Esophagus mucosa (tissue), 1 donor: ENCODE measurements around the gene LRRC56. TPM values are rescaled to one million over a fixed set of nuclear protein-coding genes. Genes with fewer than 3 reads are reported as not detected.
"Not testable (repeated sequence)": the region's sequence is repeated elsewhere in the genome, so short reads cannot be mapped to it uniquely, and the experiment has no call there.

ENCODE experiments used
- ATAC-seq: fragments of 200-7000 bp; cut with Tn5 transposase; one replicate; pipeline ENCODE4 v1.9.1; 2020
- total RNA-seq: library from RNA; stranded (reverse); gene quantifications from one replicate; pipeline ENCODE4 v1.2.4, GENCODE V29; 2023
- donor health status: DM: yes; HTN: yes; CAD: no.

LRRC56 gene
- total RNA-seq, 1 donor from 2014 or later = 1.3 TPM

GRCh38 chr11:501683-502287 is 35.5 kb upstream of the LRRC56 start:
- ATAC-seq = no peak

DNA sequence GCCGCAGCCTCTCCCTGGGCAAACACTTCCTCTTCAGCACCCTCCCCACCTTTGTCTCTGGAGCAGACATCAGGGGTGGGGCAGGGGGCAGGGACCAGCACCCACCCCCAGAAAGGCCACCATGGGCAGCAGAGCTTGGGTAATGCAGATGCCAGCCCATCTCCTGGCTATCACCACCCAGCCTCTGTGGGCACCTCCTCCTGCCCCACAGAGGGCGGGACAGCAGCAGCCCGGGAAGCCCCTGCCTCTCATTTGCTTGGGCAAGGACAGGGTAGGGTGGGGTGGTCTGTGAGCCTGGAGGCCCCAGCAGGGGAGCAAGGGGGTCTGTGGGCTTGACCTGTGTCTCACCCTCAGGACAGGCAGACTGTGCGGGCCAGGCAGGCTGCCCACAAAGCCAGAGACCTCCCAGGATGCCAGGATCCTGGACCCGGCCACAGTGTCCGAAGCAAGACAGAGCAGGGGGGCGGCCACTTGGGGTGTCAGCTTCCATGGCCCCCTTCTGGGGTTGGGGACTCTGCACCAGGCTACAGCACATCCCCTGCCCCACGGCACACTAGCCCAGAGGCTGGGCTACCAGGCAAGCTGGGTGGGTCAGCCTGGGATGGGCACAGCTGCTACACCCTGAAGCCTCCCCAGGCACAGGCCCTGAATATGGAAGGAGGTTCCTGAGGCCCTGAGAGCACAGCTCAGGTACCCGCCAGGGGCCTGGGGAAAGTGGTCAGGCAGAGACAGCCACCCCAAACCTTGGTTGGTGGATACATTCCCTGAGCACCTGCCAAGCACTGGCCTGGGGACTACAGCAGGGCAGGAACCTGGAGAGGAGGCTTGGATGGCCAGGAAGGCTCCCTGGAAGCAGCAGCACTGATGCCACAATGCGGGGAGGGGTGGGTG is 34.8 kb upstream of the LRRC56 start:
- no peak for ATAC-seq

- ATAC-seq = no peak
Measured at GRCh38 chr11:503179-503981, 33.9 kb upstream of the LRRC56 start.

DNA sequence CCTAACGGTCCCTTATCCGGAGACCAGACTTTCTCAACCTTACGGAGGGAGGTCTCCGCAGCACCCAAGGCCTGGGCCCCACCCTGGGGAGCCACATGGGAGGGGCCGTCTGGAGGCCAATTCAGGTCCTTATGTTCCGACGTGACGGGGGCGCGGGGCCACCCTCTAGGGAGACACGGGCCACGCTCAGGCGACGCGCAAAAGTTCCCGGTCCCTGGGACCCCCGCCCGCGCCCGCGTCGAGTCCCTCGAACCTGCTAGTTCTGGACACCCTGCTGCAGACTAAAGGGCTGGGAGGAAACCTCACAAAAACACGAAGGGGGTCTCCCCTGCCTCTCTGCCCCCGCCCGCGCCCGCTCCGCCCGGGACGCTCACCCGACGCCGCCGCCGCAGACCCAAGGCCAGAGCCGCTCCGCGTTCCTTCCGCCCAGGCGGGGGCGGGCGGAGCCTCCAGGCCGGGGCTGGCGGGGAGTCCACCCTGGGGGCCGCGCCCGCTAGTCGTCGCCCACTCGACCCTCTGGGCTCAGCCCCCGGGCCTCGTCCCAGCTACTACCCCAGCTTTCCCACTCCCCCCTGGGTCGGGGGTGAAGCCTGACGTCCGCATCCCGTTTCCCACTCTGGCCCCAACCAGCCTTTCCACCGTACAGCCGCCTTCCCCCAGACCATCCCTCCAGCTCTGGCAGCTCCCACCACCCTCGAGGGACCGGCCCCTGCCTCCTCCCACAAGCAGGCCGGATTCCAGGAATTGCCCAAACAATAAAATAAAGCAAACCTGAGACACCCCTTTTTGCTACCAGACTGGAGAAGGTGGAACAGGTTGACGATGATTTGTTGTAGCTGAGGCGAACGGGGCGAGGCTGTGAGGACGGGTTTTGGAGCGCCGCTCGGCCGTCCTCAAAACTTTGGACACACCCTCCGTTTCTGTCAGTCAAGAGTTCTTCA is 33.0 kb upstream of the LRRC56 start:
- ATAC-seq = peak; percentile 10

GRCh38 chr11:504994-505344 is 32.4 kb upstream of the LRRC56 start:
- no peak for ATAC-seq

- peak; percentile 81 for ATAC-seq
Measured at GRCh38 chr11:506238-506994, 30.9 kb upstream of the LRRC56 start.

- ATAC-seq = peak; percentile 93
Measured at GRCh38 chr11:506995-507726, 30.2 kb upstream of the LRRC56 start, which contains the start of gene RNH1. Gene RNH1 (minus strand): TSS chr11:507242. CDS start chr11:502162, 5,080 bp downstream.

GRCh38 chr11:507727-508515 is 29.4 kb upstream of the LRRC56 start:
- no peak for ATAC-seq

- ATAC-seq = no peak
Measured at GRCh38 chr11:508956-509355, 28.4 kb upstream of the LRRC56 start.

GRCh38 chr11:512761-513595 is 24.3 kb upstream of the LRRC56 start:
- no peak for ATAC-seq

- ATAC-seq = peak; percentile 35
Measured at GRCh38 chr11:514606-515005, 22.7 kb upstream of the LRRC56 start.

DNA sequence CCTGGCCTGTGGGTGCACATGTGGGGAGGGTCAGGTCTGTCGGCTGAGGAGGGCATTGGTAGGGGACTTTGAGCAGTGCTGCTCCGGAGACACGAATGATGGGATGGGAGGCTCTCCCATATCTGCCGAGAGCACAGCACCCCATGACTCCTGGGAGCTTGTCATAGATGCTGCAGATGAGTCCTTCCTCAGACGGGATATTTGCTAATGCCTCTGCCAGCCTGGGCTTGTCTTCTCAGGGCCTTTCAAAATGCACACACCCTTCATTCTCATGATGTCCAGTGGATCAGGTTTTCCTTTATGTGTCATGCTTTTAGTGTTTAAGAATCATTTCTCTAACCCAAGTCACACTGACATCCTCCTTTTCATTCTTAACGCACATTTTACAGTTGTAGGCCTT is 22.2 kb upstream of the LRRC56 start:
- ATAC-seq = peak; percentile 87

- ATAC-seq = no peak
Measured at GRCh38 chr11:516400-516799, 20.9 kb upstream of the LRRC56 start.

DNA sequence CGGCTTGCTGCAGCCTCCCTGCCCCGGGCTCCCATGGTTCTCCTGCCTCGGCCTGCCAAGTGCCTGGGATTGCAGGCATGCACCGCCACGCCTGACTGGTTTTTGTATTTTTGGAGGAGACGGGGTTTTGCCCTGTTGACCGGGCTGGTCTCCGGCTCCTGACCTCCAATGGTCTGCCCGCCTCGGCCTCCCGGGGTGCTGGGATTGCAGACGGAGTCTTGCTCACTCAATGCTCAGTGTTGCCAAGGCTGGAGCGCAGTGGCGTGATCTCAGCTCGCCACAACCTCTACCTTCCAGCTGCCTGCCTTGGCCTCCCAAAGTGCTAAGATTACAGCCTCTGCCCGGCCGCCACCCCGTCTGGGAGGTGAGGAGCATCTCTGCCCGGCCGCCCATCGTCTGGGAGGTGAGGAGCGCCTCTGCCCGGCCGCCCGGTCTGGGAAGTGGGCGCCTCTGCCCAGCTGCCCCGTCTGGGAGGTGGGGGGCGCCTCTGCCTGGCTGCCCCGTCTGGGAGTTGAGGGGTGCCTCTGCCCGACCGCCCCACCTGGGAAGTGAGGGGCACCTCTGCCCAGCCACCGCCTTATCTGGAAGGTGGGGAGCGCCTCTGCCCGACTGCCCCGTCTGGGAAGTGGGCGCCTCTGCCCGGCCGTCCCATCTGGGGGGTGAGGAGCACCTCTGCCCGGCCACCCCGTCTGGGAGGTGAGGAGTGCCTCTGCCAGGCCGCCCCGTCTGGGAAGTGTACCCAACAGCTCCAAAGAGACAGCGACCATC is 20.2 kb upstream of the LRRC56 start:
- ATAC-seq = not testable (repeated sequence)

GRCh38 chr11:518463-519202 is 18.7 kb upstream of the LRRC56 start:
- ATAC-seq = peak; percentile 96

DNA sequence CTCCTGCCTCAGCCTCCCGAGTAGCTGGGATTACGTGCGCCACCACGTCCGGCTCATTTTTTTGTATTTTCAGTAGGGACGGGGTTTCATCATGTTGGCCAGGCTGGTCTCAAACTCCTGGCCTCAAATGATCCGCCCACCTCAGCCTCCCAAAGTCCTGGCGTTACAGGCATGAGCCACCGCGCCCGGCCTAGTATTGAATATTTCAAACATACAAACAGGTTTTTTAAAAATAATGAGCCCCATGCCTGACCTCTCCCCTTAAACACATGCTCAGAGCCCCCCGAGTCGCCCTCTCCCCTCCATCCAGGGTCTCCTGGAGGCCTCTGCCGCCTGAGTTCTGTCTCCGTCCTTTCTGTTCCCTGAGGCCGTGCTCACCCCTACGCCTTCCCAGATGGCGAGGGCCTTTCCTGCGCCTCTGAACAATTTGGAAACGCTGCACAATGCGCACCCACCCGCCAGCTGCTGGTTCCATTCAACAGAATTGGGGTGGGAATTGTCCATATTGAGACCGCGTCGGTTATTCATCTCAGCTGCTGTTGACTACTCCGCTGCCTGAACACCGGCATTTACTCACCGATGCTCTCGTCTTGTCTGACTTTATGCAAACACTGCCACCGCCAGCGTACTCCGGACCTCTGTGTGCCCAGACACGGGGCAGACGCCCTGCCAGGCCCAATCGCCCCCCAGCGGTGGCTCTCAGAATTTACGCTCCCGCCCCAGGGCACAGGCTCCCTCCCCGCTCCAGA is 16.7 kb upstream of the LRRC56 start:
- ATAC-seq = no peak
